Peyer's patch (tissue), 4 donors: ENCODE data around the gene EQTN. TPM values are rescaled to one million over a fixed set of nuclear protein-coding genes. Genes with fewer than 3 reads are reported as not detected.

Experiments used
- DNase-seq, 3 donors: peaks; one replicate each; pipeline ENCODE4 v3.0.0-alpha.2; 2017 to 2019
- H3K27ac ChIP-seq, 4 donors: fragments of 200-600 bp; sonication (generic); one replicate each; pipeline ENCODE4 v1.5.1; 2016 to 2019
- H3K27me3 ChIP-seq, 2 donors: fragments of 200-600 bp; sonication (generic); one replicate each; pipeline ENCODE4 v1.5.1; 2019
- H3K36me3 ChIP-seq, 3 donors: fragments of 200-600 bp; sonication (generic); one replicate each; pipeline ENCODE4 v1.5.1; 2016 to 2019
- H3K4me1 ChIP-seq, 4 donors: fragments of 200-600 bp; sonication (generic); one replicate each; pipeline ENCODE4 v1.5.1; 2016 to 2019
- H3K4me3 ChIP-seq, 4 donors: fragments of 200-600 bp; sonication (generic); 1 replicate in 3 of 4; 2 replicates in 1 of 4; pipeline ENCODE4 v1.5.1; 2016 to 2019; ENCODE audit warnings: mild to moderate bottlenecking in 1 of 4
- H3K9me3 ChIP-seq, 4 donors: fragments of 200-600 bp; sonication (generic); one replicate each; pipeline ENCODE4 v1.5.1; 2016 to 2019; ENCODE audit warnings: mild to moderate bottlenecking in 1 of 4
- POLR2A ChIP-seq, 2 donors: fragments of 450-650 bp; IDR thresholded peaks; one replicate each; pipeline ENCODE4 v1.5.1; 2017; ENCODE audit warnings: antibody characterized with exemption in 2 of 2, mild to moderate bottlenecking in 2 of 2, moderate library complexity in 2 of 2
- total RNA-seq, 4 donors: library from RNA; depleted of rRNA; stranded (reverse); fragments of >200 nt; gene quantifications; one replicate each; pipeline ENCODE4 v1.1.0, GENCODE V29; 2016
- TF ChIP-seq, protein P1 (sequence below), 6 experiments: fragments of 450-650 bp in 4 of 6; fragments of 200-600 bp in 2 of 6; sonication (generic) in 1 of 6; IDR thresholded peaks; one replicate each; pipeline ENCODE4 v1.5.1; 2017 to 2019; ENCODE audit warnings: antibody characterized with exemption in 6 of 6, mild to moderate bottlenecking in 3 of 6, moderate library complexity in 1 of 6

The EQTN gene
- total RNA-seq, 4 donors from 2014 or later: 1.9 to 2.3 TPM; not detected in 2

DNA sequence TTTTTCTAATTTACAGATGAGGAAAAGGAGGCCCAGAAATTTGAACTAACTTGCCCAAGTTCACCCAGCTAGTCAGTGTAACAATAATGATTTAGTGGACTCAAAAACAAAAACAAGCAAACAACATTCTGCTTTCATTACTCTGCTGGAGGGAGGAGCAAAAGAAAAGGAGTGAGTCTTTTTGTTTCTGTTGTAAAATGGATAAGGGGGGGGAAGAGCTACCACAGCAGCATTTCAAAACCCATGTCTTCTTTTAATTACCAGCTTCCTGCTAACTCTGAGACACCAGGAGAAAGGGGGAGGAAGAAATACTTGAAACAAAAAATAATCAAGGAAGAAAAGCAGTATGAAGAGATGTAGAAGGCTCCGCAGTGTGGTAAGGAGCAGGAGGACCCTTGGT, 39.2 kb upstream of the EQTN start:
- no peak for TF ChIP-seq POLR2A (IDR thresholded peaks at IDR 0.05)
- TF ChIP-seq, protein P1, sequence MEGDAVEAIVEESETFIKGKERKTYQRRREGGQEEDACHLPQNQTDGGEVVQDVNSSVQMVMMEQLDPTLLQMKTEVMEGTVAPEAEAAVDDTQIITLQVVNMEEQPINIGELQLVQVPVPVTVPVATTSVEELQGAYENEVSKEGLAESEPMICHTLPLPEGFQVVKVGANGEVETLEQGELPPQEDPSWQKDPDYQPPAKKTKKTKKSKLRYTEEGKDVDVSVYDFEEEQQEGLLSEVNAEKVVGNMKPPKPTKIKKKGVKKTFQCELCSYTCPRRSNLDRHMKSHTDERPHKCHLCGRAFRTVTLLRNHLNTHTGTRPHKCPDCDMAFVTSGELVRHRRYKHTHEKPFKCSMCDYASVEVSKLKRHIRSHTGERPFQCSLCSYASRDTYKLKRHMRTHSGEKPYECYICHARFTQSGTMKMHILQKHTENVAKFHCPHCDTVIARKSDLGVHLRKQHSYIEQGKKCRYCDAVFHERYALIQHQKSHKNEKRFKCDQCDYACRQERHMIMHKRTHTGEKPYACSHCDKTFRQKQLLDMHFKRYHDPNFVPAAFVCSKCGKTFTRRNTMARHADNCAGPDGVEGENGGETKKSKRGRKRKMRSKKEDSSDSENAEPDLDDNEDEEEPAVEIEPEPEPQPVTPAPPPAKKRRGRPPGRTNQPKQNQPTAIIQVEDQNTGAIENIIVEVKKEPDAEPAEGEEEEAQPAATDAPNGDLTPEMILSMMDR (IDR thresholded peaks at IDR 0.05): no peak
- no peaks in the 10 kb centered on the region for H3K9me3 ChIP-seq
- no peaks in the 10 kb centered on the region for H3K27me3 ChIP-seq
- DNase-seq: no peak
- H3K27ac ChIP-seq: no peak overlapping the region
- no peak overlapping the region for H3K4me3 ChIP-seq
- H3K4me1 ChIP-seq: peaks cover 0 to 40% (median 4%) of the 10 kb centered on the region in 4 donors
- no peaks in the 10 kb centered on the region for H3K36me3 ChIP-seq

DNA sequence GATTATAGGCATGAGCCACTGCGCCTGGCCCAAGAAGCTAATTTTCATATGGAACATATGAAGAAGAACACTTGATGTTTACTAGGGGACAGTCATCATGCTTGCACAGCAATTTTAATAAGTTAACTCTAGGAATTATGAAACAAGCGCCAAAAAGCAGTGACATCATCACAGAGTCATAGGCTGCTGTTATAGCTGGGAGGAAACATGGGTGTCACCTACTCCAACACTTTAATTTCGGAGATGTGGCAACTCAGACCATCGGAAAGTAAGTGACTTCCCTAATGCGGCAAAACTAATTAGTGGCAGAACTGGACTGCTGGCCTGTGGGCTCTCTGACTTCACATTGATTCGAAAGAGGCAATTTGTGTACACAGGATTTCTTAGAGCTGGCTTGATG, 38.1 kb upstream of the EQTN start:
- DNase-seq: no peak
- Histone ChIP-seq H3K4me3 (no peak overlapping the region), H3K36me3 (peaks cover 0 to 4% (median 0%) of the 10 kb centered on the region in 3 donors), H3K27me3 (no peaks in the 10 kb centered on the region), H3K4me1 (peaks cover 0 to 29% (median 4%) of the 10 kb centered on the region in 4 donors), H3K27ac (no peak overlapping the region), H3K9me3 (no peaks in the 10 kb centered on the region)
- TF ChIP-seq, protein P1 (IDR thresholded peaks at IDR 0.05): no peak
- TF ChIP-seq POLR2A (IDR thresholded peaks at IDR 0.05): no peak

DNA sequence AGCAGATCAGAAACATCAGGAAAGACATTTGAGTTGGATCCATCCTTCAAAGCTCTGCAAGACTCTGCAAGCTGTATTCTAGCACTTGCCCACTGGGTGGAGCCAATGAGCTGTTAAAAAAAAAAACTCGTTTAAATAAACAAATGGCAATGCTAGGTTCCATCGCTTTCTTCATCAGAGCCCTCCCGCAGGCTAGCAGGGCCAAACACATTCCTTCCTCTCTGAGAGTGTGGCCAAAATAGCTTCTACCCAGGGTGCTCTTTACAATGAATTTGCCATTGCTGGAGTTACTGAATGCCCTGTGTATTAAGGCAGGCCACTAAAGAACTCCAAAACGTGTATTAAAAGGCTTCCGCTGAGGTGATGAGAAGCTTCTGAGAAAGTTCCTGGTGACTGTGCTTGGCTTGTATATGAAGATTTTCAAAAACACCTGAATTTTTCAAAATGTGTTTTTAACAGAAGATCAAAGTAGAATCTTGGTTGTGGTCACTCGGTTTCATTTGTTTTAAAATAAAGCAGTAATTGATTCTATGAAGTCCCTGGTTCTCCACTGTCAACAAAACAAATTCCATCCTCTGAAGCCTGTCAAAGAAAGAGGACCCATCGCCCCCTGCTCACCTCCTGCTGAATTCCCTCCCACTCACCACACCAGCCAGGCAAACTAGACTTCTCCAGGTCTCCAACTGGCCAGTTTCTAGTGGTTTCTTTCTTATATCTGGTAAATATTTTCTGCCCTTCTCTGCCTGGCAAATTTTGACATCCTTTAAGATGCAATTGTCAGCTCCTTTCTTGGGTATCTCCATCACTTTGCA, 36.5 kb upstream of the EQTN start:
- Histone ChIP-seq H3K27ac (no peak overlapping the region), H3K4me1 (peaks cover 0 to 13% (median 4%) of the 10 kb centered on the region in 4 donors), H3K36me3 (peaks cover 0 to 12% (median 0%) of the 10 kb centered on the region in 3 donors), H3K9me3 (no peaks in the 10 kb centered on the region), H3K4me3 (no peak overlapping the region), H3K27me3 (no peaks in the 10 kb centered on the region)
- DNase-seq: peak; percentile 57 to 78 (median 69)
- TF ChIP-seq, protein P1 (IDR thresholded peaks at IDR 0.05): peak; percentile 78 to 95 (median 88)
- no peak for TF ChIP-seq POLR2A (IDR thresholded peaks at IDR 0.05)

DNA sequence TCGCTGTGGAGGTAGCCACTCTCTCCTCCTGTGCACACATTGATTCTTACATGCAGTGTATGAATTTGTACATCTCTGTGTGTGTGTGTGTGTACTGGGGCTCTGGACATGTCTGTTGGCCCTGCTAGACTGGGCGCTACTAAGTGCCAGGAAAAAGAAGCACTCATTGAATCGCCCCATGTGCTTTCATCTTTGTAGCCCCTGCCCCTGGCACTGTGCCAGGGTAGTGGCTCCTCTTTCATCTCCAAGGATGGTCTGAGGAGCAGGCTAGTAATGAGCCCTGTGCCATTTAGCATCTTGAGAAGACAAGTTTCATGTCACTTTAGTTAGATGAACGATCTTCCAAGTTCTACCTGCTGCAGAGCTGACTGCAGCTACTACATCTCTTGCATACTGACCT, 34.4 kb upstream of the EQTN start:
- no peaks in the 10 kb centered on the region for H3K4me1 ChIP-seq
- no peak for DNase-seq
- no peak overlapping the region for H3K27ac ChIP-seq
- no peaks in the 10 kb centered on the region for H3K9me3 ChIP-seq
- TF ChIP-seq, protein P1 (IDR thresholded peaks at IDR 0.05): no peak
- no peak for TF ChIP-seq POLR2A (IDR thresholded peaks at IDR 0.05)
- no peak overlapping the region for H3K4me3 ChIP-seq
- H3K36me3 ChIP-seq: peaks cover 0 to 19% (median 0%) of the 10 kb centered on the region in 3 donors
- H3K27me3 ChIP-seq: no peaks in the 10 kb centered on the region

DNA sequence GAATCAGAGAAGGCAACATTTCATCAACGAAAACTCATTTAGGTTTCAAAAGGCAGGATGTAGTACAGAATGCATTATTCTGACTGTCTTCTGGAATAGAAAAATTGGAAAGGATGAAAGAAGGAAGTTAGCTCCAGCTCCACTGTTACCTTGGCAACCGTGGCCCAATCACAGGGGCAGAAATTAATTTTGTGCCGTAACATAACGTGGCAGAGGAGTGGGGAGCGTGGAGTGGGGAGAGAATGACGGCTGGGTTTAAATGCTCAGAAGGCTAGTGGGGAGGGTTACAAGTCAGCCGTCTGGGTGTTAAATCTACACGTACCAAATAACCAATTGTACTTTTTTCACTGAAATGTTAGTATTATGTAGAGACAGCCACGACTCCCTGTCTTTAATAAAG, 32.3 kb upstream of the EQTN start:
- Histone ChIP-seq H3K9me3 (peaks cover 0 to 3% (median 0%) of the 10 kb centered on the region in 4 donors), H3K27ac (no peak overlapping the region), H3K4me3 (no peak overlapping the region), H3K36me3 (peaks cover 0 to 23% (median 0%) of the 10 kb centered on the region in 3 donors), H3K27me3 (no peaks in the 10 kb centered on the region), H3K4me1 (no peaks in the 10 kb centered on the region)
- TF ChIP-seq, protein P1 (IDR thresholded peaks at IDR 0.05): no peak
- TF ChIP-seq POLR2A (IDR thresholded peaks at IDR 0.05): no peak
- DNase-seq: no peak
